ENCODE results near the gene ZNF148.

DNA sequence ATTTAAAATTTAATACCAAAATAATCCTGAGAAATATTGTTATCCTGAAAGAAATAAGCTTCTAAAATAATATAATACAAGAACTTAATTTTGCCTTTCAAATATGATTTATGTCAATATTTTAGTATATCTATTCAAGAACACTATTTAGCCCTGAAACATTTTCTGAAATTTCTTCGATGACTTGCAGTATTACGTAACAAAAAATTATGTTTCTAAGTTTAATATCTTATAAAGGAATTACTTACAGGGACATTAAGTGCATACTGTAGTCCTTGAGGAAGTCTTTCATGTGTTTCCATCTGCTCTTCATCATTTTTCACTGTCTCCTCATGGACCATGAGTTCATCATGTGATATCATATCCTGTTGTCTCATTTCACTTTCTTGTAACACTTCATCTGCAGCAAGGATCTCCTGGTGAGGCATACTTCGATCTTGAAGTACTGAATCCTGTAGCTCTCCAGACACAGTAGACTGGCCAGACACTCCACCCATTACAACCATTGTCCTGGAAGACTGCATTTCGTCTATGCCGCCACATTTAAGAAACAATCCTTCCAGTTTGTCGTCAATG, 62.0 kb downstream of the ZNF148 start:
- TF ChIP-seq, protein P1, sequence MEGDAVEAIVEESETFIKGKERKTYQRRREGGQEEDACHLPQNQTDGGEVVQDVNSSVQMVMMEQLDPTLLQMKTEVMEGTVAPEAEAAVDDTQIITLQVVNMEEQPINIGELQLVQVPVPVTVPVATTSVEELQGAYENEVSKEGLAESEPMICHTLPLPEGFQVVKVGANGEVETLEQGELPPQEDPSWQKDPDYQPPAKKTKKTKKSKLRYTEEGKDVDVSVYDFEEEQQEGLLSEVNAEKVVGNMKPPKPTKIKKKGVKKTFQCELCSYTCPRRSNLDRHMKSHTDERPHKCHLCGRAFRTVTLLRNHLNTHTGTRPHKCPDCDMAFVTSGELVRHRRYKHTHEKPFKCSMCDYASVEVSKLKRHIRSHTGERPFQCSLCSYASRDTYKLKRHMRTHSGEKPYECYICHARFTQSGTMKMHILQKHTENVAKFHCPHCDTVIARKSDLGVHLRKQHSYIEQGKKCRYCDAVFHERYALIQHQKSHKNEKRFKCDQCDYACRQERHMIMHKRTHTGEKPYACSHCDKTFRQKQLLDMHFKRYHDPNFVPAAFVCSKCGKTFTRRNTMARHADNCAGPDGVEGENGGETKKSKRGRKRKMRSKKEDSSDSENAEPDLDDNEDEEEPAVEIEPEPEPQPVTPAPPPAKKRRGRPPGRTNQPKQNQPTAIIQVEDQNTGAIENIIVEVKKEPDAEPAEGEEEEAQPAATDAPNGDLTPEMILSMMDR (IDR thresholded peaks at IDR 0.05; ENCODE audit: low read depth, low read length, poor library complexity, severe bottlenecking): no peak
- TF ChIP-seq EZH2phosphoT487 (IDR thresholded peaks at IDR 0.05; ENCODE audit: borderline replicate concordance, low read length): no peak

All from DOHH2 (cell line).